ENCODE results near the gene SDK1.

Gene SDK1

DNA sequence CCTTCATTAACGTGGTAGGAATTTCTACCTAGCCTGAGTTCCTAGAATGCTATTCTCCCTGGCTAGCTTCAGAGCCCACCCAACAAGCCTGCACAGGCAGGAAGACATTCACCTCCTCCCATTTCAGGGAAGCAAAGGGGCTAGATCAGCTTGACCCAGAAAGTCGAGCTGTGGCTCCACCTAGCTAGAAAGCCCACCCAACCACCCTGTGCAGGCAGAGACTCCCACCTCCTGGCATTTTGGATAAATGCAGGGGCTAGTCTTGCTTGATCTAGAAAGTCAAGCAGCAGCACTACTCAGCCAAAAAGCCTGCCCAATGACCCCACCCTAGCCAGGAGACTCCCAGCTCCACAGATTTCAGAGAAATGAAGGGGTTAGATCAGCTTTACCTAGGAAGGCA lies 479.5 kb downstream of the SDK1 start:
- no peak for DNase-seq (ENCODE audit: low spot score)

GRCh38 chr7:3781607-3782006 lies 480.6 kb downstream of the SDK1 start:
- DNase-seq (ENCODE audit: low spot score): no peak

- no peak for DNase-seq (ENCODE audit: low spot score)
Observed at GRCh38 chr7:3787717-3788264, 486.7 kb downstream of the SDK1 start.

GRCh38 chr7:3790803-3791202 lies 489.8 kb downstream of the SDK1 start:
- DNase-seq (ENCODE audit: low spot score): no peak

DNA sequence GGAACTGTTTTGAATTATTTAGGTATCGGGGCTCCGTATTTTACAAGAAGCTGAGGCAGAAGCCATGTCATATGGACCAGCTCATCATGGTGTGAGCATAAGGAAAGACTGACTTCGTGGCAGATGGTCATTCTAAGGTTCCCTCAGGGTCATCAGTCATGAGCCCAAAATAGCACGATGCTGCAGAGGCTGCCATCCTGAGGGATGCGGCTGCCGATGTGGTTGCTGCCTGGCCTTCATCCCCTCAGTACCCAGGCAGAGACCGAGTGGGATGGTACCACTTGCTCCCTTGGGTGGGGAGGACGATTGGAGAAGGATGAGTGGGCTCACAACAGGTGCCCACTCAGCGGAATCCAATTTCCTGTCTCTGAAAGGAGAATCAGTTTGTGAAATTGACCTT lies 490.3 kb downstream of the SDK1 start:
- no peak for DNase-seq (ENCODE audit: low spot score)

DNA sequence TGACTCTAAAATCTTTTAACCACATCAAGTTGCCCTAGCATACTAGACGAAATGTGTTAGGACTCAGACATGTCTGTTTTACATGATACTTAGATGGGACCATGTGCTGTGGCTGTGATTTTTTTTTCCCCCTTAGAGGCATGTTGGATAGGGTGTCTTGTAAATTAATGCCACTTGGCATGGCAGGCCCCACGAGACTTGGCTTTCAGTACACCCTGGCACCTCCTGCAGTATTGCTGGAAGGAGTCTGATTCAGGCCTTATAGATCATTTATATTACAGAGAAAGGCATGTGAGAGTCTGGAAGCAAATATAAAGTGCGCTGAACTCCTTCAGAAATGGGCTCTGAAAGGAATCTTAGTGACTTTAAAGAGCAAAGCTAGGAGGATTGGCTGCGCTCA lies 494.1 kb downstream of the SDK1 start:
- DNase-seq (ENCODE audit: low spot score): no peak

GRCh38 chr7:3795781-3796180 lies 494.7 kb downstream of the SDK1 start:
- no peak for DNase-seq (ENCODE audit: low spot score)

DNA sequence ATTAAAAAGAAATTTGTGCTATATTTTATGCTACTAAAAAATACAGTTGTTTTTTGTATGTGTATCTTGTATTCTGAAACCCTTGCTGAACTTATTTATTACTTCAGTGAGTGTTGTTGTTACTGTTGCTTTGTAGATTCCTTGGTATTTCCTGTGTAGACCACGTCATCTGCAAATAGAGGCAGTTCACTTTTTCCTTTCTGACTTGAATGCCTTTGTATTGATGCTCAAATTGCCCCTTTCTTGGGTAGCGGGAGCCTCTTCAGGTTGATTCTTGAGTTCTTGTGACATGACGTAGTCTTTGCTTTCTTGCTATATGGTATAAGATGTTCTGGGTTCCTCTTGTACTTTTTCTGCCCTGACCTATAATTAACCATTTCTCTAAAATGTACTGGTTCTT lies 504.1 kb downstream of the SDK1 start:
- DNase-seq (ENCODE audit: low spot score): no peak

GRCh38 chr7:3806516-3806915 lies 505.5 kb downstream of the SDK1 start:
- no peak for DNase-seq (ENCODE audit: low spot score)

DNA sequence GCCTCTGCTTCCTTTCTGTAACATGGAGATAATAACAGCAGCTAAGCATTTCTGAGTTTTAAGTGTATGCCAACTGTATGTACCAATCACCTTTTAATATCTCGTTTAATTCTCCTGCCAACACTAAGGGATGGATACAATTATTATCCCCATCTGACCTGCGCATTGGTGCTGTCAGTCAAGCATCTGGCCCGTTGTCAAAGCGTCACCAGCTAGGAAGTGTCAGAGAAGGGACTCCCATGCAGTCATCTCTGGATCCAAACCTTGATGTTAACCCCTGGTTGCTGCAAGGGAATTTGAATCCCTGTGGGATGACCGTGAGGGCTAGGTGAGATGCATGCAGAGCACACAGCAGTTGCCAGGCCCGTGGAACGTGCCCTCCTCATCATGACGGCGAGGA lies 506.8 kb downstream of the SDK1 start:
- no peak for DNase-seq (ENCODE audit: low spot score)

DNA sequence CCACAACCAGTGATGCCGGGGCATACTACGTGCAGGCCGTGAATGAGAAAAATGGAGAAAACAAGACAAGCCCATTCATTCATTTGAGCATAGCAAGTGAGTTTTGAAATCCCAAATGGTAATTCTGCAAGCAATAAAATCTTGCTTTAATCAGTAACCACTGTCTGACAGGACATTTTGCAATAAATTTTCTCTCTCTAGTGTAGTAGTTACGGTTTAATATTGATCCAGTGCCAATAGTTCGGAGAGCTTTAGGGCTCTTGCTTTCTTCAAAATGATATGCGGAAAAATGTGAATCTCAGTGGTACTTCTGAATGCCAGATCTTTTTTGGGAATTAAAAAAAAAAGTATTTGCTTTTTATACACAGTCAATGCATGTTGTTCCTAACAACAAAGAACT lies 520.4 kb downstream of the SDK1 start:
- no peak for DNase-seq (ENCODE audit: low spot score)

- DNase-seq (ENCODE audit: low spot score): no peak
Observed at GRCh38 chr7:3825491-3825890, 524.4 kb downstream of the SDK1 start.

DNA sequence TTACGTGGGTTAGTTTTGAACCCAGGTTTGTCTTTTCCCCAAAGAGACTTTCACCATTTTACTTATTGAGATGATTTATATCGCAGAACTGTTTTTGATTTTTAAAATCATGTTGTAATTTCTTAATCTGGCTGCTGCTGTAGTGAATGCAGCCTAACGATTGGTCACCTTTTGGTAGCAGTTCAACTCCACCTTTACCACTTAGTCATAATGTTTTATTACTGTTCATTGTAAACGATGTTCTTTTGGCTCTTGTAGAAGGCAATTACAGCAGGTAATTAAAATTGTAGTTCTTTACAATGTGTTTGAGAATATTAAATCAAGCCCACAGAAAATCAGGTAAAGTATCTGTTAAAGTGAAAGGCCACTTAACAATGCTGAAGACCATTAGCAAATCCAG lies 531.1 kb downstream of the SDK1 start:
- no peak for DNase-seq (ENCODE audit: low spot score)

- DNase-seq (ENCODE audit: low spot score): no peak
Observed at GRCh38 chr7:3835109-3835508, 534.1 kb downstream of the SDK1 start.

- DNase-seq (ENCODE audit: low spot score): no peak
Observed at GRCh38 chr7:3836855-3837254, 535.8 kb downstream of the SDK1 start.

GRCh38 chr7:3844540-3845151 lies 543.6 kb downstream of the SDK1 start:
- DNase-seq (ENCODE audit: low spot score): no peak

GRCh38 chr7:3846738-3847137 lies 545.7 kb downstream of the SDK1 start:
- DNase-seq (ENCODE audit: low spot score): no peak

DNA sequence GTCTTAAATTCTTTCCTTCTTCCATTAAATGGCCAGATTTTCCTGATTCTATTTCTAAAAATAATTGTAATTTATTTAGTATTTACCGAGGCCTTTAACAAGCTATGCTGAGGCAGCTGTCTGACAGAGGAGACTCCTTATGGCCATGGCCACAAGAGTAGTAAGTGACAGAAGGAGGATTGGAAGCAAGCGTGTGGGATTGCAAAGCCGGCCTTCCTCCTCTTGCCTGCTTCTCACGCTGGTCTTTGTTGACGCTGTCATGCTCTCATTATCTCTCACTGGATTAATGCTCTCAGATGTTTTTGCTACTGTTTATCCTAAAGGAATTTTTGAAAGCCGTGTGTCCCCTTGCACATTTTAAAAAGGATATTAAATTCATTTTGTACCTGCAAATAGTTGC lies 546.3 kb downstream of the SDK1 start:
- no peak for DNase-seq (ENCODE audit: low spot score)

DNA sequence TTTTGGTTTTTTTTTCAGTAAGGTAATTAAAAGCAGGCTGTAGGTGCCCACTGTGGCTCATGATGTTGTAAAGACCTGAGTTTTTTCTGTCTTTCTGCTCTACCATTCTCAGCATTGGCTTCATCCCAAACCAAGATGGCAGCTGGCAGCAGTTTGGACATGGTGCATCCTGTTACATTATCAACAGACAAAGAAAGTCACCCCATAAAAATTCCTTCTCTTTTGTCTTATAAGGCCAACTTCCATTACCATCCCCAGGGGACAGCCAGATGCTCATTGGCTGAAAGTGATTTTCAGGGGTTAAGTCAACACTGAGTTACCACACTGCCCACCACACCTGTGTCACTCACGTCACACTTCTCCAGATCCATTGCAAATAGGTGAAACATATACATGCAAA lies 558.4 kb downstream of the SDK1 start:
- no peak for DNase-seq (ENCODE audit: low spot score)

DNA sequence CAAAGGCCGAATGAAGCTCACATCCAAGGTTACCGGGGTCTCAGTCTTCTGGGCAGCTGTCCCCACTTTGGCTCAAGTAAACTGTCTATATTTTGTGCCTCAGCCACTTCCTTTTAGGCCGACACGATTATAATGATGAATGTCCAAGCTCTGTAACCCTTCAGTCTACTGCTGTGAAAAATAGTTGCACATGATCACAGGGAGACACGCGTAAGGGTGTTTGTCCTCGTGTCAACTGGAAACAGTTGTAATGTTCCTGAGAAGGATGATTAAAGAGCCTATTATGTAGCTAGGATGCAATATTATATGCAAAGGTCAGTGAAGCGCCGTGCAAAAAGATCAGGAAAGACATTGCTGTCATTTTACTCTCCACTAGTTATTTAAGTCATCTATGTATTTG lies 559.9 kb downstream of the SDK1 start:
- no peak for DNase-seq (ENCODE audit: low spot score)

GRCh38 chr7:3861386-3861785 lies 560.3 kb downstream of the SDK1 start:
- no peak for DNase-seq (ENCODE audit: low spot score)

- no peak for DNase-seq (ENCODE audit: low spot score)
Observed at GRCh38 chr7:3861941-3862340, 560.9 kb downstream of the SDK1 start.

GRCh38 chr7:3862774-3863173 lies 561.7 kb downstream of the SDK1 start:
- DNase-seq (ENCODE audit: low spot score): no peak

- no peak for DNase-seq (ENCODE audit: low spot score)
Observed at GRCh38 chr7:3866277-3866676, 565.2 kb downstream of the SDK1 start.
